AG04450 (cell line): Measurements from ENCODE around the gene XCL1. TPM values are rescaled to one million over a fixed set of nuclear protein-coding genes. Genes with fewer than 3 reads are reported as not detected.

Experiments used
- CTCF ChIA-PET: fragments of 300-600, 350-600 bp; formaldehyde crosslinking; extraction: SDS; loops from one replicate; lab custom pipeline; 2022; ENCODE audit warnings: antibody characterized with exemption, inconsistent platforms; lab: Charles Lee
- POLR2A ChIA-PET: fragments of 350-600 bp; formaldehyde crosslinking; extraction: SDS; loops from one replicate; lab custom pipeline; 2021; ENCODE audit warnings: antibody characterized with exemption, inconsistent platforms; lab: Yijun Ruan, JAX
- DNase-seq: peaks from one replicate; pipeline ENCODE4 v3.0.0-alpha.2; 2011; ENCODE audit warnings: low read depth, low spot score
- H3K27ac ChIP-seq: one replicate; pipeline ENCODE4 v1.5.1; 2012; ENCODE audit warnings: low read depth, low read length, control low read depth
- H3K27me3 ChIP-seq: one replicate; pipeline ENCODE4 v1.6.0; 2012; ENCODE audit warnings: low read length; ENCODE audit not compliant: control insufficient read depth, insufficient read depth
- H3K4me3 ChIP-seq: 2 replicates; pipeline ENCODE4 v1.5.1; 2011; ENCODE audit warnings: mild to moderate bottlenecking, low read depth, low read length, control low read depth
- H3K9me3 ChIP-seq: 2 replicates; pipeline ENCODE4 v1.5.1; 2012; ENCODE audit warnings: low read length; ENCODE audit not compliant: control insufficient read depth, insufficient read depth
- polyA plus RNA-seq: library from polyadenylated mRNA; depleted of rRNA; stranded (reverse); fragments of >200 nt; gene quantifications from 2 replicates; pipeline ENCODE4 v1.2.3, GENCODE V29; 2011
- TF ChIP-seq, protein P1 (sequence below): IDR thresholded peaks from 2 replicates; pipeline ENCODE4 v1.5.1; 2011; ENCODE audit warnings: low read depth, low read length, control low read depth, inconsistent platforms

Gene XCL1
- polyA plus RNA-seq, 1 experiment: not detected

DNA sequence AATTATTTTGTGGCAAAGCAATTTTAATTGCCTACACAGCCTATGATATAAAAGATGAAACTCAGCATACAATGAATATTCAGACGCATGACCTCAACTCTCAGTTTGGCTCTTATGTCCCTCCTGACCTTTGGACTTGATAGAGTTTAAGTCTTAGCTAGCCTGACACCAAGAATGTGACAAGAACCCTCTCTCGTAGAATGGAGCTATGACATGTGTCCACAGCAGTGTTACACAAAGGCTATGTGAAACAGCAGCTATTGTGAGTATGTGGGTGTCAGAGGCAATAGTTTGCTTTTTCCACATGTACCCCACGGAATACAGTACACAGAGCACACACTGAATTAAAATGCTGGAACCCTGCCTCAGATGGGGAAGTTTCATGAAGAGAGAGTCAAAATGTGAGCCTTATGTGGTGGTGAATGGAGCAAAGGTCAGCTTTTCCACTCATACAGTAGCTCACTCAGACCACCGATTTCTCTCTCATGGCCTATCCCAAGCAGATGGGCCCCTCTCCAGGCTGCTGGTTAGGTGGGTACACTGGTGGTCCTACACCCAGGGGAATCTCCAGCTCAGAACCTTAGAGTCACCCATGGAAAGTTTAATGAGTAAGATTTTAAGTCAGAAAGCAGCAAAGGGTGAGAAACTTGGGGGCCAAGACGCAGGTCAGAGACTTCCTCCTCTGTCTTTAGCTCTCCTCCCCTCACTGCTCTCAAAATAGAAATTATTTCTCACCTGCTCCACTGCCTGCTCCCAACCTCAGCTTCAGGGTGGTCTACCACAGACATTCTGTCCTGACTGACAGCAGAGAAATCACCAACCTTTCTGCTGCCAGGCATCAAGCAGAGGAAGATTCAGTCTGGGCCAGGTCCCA lies 22.5 kb upstream of the XCL1 start:
- POLR2A ChIA-PET: no interaction called here
- CTCF ChIA-PET: no interaction called here
- TF ChIP-seq, protein P1, sequence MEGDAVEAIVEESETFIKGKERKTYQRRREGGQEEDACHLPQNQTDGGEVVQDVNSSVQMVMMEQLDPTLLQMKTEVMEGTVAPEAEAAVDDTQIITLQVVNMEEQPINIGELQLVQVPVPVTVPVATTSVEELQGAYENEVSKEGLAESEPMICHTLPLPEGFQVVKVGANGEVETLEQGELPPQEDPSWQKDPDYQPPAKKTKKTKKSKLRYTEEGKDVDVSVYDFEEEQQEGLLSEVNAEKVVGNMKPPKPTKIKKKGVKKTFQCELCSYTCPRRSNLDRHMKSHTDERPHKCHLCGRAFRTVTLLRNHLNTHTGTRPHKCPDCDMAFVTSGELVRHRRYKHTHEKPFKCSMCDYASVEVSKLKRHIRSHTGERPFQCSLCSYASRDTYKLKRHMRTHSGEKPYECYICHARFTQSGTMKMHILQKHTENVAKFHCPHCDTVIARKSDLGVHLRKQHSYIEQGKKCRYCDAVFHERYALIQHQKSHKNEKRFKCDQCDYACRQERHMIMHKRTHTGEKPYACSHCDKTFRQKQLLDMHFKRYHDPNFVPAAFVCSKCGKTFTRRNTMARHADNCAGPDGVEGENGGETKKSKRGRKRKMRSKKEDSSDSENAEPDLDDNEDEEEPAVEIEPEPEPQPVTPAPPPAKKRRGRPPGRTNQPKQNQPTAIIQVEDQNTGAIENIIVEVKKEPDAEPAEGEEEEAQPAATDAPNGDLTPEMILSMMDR: no peak
- Histone ChIP-seq H3K27me3 (no peaks in the 10 kb centered on the region), H3K27ac (no peak overlapping the region), H3K9me3 (no peaks in the 10 kb centered on the region), H3K4me3 (no peak overlapping the region)
- no peak for DNase-seq

DNA sequence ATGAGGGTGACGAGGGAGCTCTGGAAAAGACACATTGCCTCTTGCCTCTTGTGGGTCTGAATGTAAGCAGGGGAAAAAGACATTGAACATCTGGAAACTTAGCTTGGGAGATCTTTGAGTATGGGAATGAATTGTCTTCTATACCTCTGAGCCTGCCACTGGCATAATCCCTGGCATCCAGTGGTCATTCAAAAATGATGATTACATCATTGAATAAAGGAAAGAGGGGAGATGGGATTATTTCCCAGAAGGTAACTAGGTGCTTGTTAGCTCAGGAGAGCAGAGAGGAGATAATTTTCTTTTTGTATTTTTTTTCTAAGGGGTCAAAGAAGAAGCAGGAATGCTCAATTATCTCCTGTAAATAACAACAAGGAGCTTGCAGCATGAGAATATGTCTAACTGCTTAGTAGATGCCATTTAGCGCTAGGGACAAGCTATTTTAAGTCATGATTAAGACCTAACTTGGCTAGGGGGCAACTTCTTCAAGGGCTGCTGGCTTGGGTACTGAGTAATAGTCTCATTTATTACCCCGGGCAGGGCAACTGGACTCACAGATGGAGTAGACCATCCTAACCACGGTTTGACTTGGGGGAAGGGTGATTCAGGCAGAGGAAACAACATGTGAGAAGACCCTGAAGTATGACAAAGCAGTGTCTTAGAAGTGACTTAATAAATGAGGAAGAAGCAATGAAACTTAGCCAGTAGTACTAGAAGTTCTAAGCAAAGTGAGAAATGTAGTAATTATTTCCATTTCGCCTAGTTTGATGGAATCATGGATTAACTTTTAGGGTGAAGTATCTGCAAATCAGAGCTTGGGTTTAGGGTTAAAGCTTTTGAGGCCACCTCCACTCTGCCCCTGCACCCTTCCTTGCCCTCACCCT lies 21.6 kb upstream of the XCL1 start:
- no peaks in the 10 kb centered on the region for H3K27me3 ChIP-seq
- POLR2A ChIA-PET: no interaction called here
- TF ChIP-seq, protein P1: no peak
- H3K27ac ChIP-seq: no peak overlapping the region
- no peaks in the 10 kb centered on the region for H3K9me3 ChIP-seq
- no peak overlapping the region for H3K4me3 ChIP-seq
- CTCF ChIA-PET: no interaction called here
- DNase-seq: no peak

DNA sequence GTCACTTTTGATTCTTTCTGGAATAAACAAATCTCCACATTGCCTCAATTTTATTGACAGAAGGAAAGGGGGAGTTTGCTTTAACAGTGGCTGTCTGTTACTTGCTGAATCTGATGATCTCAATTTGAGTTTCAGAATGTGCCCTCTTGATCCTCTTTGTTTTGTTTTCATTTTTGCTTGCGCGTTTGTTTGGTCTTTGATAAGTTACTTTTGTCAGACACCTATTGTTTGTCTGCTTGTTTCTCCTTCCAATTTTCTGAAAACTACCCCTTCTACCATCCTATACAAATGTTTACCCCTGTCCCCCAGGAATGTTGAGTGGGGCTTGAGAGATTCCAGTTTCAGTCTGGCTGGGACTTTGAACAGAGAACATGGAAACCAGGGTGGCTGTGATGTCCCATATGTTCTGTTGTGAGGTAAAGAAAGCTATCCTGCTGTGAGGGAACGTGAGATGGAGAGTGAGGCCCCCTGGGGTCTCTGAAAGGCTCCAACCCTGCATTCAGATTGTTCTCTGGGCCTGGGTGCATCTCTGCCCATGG lies 20.8 kb upstream of the XCL1 start:
- DNase-seq: no peak
- Histone ChIP-seq H3K9me3 (no peaks in the 10 kb centered on the region), H3K27me3 (no peaks in the 10 kb centered on the region), H3K4me3 (no peak overlapping the region), H3K27ac (no peak overlapping the region)
- ChIA-PET POLR2A (no interaction called here), CTCF (no interaction called here)
- TF ChIP-seq, protein P1: no peak

DNA sequence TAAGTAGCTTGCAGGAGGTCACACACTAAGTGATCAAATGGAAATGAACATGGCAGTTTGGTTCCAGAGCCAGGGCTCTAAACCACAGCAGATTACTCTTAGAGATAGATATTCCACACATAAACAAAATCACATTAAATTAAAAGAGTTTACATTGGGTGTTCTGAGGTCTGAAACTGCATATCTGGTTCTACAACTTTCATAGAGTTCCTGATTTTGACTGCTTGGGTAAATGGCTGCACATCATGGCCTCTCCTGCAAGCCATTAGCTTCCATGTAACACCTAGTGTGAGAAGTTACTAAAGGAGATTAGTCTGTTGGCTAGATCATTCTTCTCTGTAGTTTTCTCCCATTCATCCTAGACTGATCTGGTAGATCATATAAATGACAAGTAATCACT lies 19.8 kb upstream of the XCL1 start:
- TF ChIP-seq, protein P1: no peak
- CTCF ChIA-PET: interaction anchor here (0.5 to 0.9 kb wide), 2 partner anchors 32 to 214 kb away, joined by 3 read pairs; no protein-coding TSS in a partner anchor
- no peak for DNase-seq
- no peaks in the 10 kb centered on the region for H3K27me3 ChIP-seq
- no peak overlapping the region for H3K4me3 ChIP-seq
- H3K27ac ChIP-seq: no peak overlapping the region
- POLR2A ChIA-PET: no interaction called here
- no peaks in the 10 kb centered on the region for H3K9me3 ChIP-seq
